OCI-LY1 (cell line): ENCODE data around the gene LRP1.

Experiments used
- H2AFZ ChIP-seq: fragments of 200-600 bp; sonication (generic), shearing (Covaris generic); 2 replicates; pipeline ENCODE4 v1.6.0; 2014; ENCODE audit warnings: antibody characterized with exemption, mild to moderate bottlenecking, low read length
- H3F3A ChIP-seq: fragments of 200-600 bp; sonication (generic), shearing (Covaris generic); 2 replicates; pipeline ENCODE4 v1.6.0; 2014; ENCODE audit warnings: mild to moderate bottlenecking, antibody characterized with exemption, low read length, moderate library complexity; ENCODE audit not compliant: insufficient read depth
- H3K27ac ChIP-seq: fragments of 200-600 bp; sonication (generic); 2 replicates; pipeline ENCODE4 v1.5.1; 2014; ENCODE audit warnings: low read length, mixed run types, mild to moderate bottlenecking, low read depth; ENCODE audit not compliant: poor library complexity, severe bottlenecking
- H3K27me3 ChIP-seq: fragments of 200-600 bp; sonication (generic); 2 replicates; pipeline ENCODE4 v1.6.0; 2014; ENCODE audit warnings: antibody characterized with exemption, mild to moderate bottlenecking, low read length, moderate library complexity; ENCODE audit not compliant: insufficient read depth
- H3K36me3 ChIP-seq: fragments of 200-600 bp; sonication (generic); 2 replicates; pipeline ENCODE4 v1.6.1; 2014; ENCODE audit warnings: mild to moderate bottlenecking, antibody characterized with exemption, low read length, moderate library complexity, mixed read lengths; ENCODE audit not compliant: insufficient read depth
- H3K4me1 ChIP-seq: fragments of 200-600 bp; sonication (generic); 2 replicates; pipeline ENCODE4 v1.5.1; 2014; ENCODE audit warnings: mild to moderate bottlenecking, low read length, moderate library complexity; ENCODE audit not compliant: insufficient read depth, severe bottlenecking
- H3K4me2 ChIP-seq: fragments of 200-600 bp; sonication (generic), shearing (Covaris generic); 2 replicates; pipeline ENCODE4 v1.6.1; 2014; ENCODE audit warnings: low read length
- H3K4me3 ChIP-seq: fragments of 200-600 bp; sonication (generic); 2 replicates; pipeline ENCODE4 v1.5.1; 2014; ENCODE audit warnings: low read length, low read depth, mild to moderate bottlenecking, mixed read lengths; ENCODE audit not compliant: poor library complexity, severe bottlenecking
- H3K79me2 ChIP-seq: fragments of 200-600 bp; shearing (Covaris generic); 2 replicates; pipeline ENCODE4 v1.6.1; 2016; ENCODE audit warnings: mixed run types, low read length, mixed read lengths; ENCODE audit not compliant: insufficient read depth
- H3K9ac ChIP-seq: fragments of 200-600 bp; sonication (generic), shearing (Covaris generic); 2 replicates; pipeline ENCODE4 v1.6.1; 2014; ENCODE audit warnings: mild to moderate bottlenecking, low read length, mixed read lengths
- H3K9me2 ChIP-seq: fragments of 200-600 bp; sonication (generic), shearing (Covaris generic); 2 replicates; pipeline ENCODE4 v1.6.1; 2014; ENCODE audit warnings: low read depth, mild to moderate bottlenecking, low read length, mixed read lengths
- H3K9me3 ChIP-seq: fragments of 200-600 bp; shearing (Covaris generic); 2 replicates; pipeline ENCODE4 v1.6.1; 2014; ENCODE audit warnings: low read length, mixed read lengths
- H4K20me1 ChIP-seq: fragments of 200-600 bp; sonication (generic), shearing (Covaris generic); 2 replicates; pipeline ENCODE4 v1.6.0; 2016; ENCODE audit warnings: mild to moderate bottlenecking, low read length; ENCODE audit not compliant: insufficient read depth
- EZH2 ChIP-seq: fragments of 200-600 bp; sonication (generic), shearing (Covaris generic); IDR thresholded peaks from 2 replicates; pipeline ENCODE4 v1.8.0; 2017; ENCODE audit warnings: borderline replicate concordance, mixed run types, mild to moderate bottlenecking, antibody characterized with exemption, low read length, moderate library complexity, mixed read lengths
- TF ChIP-seq, protein P1 (sequence below): fragments of 200-600 bp; sonication (generic), shearing (Covaris generic); IDR thresholded peaks from 2 replicates; pipeline ENCODE4 v1.5.1; 2017; ENCODE audit warnings: mild to moderate bottlenecking, antibody characterized with exemption, low read length, moderate library complexity, mixed read lengths

The LRP1 gene

DNA sequence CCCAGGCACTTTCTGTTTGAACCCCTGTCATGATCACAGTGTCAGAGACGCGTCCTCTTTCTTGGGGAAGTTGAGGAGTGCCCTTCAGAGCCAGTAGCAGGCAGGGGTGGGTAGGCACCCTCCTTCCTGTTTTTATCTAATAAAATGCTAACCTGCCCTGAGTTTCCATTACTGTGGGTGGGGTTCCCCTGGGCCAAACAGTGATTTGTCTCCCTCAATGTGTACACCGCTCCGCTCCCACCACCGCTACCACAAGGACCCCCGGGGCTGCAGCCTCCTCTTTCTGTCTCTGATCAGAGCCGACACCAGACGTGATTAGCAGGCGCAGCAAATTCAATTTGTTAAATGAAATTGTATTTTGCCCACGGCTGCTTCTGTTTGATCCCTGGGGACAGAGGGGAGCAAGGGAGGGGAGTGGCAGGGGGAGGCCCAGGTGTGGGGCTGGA is 106.3 kb downstream of the LRP1 start:
- no peaks in the 10 kb centered on the region for H4K20me1 ChIP-seq
- H3K4me3 ChIP-seq = peak overlapping the region; percentile 50
- no peak for TF ChIP-seq EZH2
- peaks cover 89% of the 10 kb centered on the region for H3K4me1 ChIP-seq
- H3K9me3 ChIP-seq = no peaks in the 10 kb centered on the region
- H2AFZ ChIP-seq = no peak overlapping the region
- peaks cover 57% of the 10 kb centered on the region for H3K36me3 ChIP-seq
- peak overlapping the region; percentile 58; the same call in 1 of the 2 replicates for H3K9ac ChIP-seq
- peak overlapping the region; percentile 97 for H3K27ac ChIP-seq
- peaks cover 17% of the 10 kb centered on the region for H3K79me2 ChIP-seq
- no peaks in the 10 kb centered on the region for H3K27me3 ChIP-seq
- H3F3A ChIP-seq = peaks cover 8% of the 10 kb centered on the region; the same call in 1 of the 2 replicates
- peak overlapping the region; percentile 62 for H3K4me2 ChIP-seq
- no peaks in the 10 kb centered on the region for H3K9me2 ChIP-seq

DNA sequence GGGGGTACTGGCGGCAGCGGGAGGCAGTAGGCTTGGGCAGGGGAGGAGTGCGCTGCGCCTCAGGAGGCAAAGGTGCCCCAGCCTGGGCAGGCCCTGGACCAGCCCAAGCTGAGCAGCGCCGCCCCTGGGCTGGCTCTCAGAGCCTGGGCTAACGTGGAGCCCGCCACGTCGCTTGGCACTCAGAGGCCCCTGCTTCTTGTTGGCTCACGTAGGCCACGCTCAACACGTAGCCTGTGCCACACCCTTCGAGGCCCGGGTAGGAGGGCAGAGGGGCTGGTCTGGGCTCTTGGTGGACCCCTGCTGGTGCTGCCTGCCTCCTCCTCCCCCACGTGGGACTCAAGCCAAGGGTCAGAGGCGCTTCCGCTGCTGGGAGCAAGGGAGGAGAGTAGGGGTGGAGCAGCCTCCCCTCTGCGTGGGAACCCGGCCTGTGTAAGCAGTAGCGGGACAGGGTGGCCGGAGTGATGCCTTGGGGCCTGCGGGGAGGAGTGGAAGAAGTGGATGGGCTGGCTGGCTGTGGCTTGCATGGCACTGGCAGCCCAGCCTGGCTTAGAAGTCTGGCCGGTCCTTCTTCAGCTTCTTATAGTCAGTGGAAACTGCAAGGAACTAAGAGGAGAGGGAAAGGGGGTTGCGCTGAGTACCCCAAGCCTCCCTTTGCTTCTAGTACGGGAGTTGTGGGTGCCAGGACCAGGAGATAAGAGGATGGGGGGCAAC is 106.9 kb downstream of the LRP1 start:
- peak overlapping the region; percentile 58; the same call in 1 of the 2 replicates for H3K9ac ChIP-seq
- H3K27me3 ChIP-seq = no peaks in the 10 kb centered on the region
- H3K9me3 ChIP-seq = no peaks in the 10 kb centered on the region
- H3K4me2 ChIP-seq = peak overlapping the region; percentile 62
- H3K36me3 ChIP-seq = peaks cover 52% of the 10 kb centered on the region
- TF ChIP-seq, protein P1, sequence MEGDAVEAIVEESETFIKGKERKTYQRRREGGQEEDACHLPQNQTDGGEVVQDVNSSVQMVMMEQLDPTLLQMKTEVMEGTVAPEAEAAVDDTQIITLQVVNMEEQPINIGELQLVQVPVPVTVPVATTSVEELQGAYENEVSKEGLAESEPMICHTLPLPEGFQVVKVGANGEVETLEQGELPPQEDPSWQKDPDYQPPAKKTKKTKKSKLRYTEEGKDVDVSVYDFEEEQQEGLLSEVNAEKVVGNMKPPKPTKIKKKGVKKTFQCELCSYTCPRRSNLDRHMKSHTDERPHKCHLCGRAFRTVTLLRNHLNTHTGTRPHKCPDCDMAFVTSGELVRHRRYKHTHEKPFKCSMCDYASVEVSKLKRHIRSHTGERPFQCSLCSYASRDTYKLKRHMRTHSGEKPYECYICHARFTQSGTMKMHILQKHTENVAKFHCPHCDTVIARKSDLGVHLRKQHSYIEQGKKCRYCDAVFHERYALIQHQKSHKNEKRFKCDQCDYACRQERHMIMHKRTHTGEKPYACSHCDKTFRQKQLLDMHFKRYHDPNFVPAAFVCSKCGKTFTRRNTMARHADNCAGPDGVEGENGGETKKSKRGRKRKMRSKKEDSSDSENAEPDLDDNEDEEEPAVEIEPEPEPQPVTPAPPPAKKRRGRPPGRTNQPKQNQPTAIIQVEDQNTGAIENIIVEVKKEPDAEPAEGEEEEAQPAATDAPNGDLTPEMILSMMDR = peak; percentile 54
- no peak for TF ChIP-seq EZH2
- H3F3A ChIP-seq = peaks cover 8% of the 10 kb centered on the region; the same call in 1 of the 2 replicates
- H3K9me2 ChIP-seq = no peaks in the 10 kb centered on the region
- H3K4me1 ChIP-seq = peaks cover 94% of the 10 kb centered on the region
- peaks cover 11% of the 10 kb centered on the region for H3K79me2 ChIP-seq
- H3K27ac ChIP-seq = peak overlapping the region; percentile 97
- H3K4me3 ChIP-seq = peak overlapping the region; percentile 50
- no peaks in the 10 kb centered on the region for H4K20me1 ChIP-seq
- no peak overlapping the region for H2AFZ ChIP-seq

DNA sequence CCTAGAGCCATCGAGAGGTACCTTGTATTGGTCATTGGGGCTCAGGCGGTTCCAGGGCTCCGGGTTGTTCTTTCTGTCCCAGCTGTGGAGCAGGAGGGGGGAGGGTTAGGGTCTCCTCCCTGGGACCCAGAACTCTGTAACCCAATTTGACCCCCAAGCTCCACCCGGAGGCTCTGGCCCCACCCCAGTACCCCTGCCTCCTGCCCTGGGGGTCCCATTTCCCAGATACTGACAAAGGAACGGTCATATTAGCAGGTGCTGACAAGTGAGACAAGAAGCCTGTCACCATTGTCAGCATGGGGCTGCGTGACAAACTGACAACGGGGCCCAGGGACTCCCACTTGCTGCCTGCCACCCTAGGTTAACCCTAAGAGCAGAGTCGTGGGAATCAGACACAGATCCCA is 107.4 kb downstream of the LRP1 start:
- Histone ChIP-seq H3K4me3 (peak overlapping the region; percentile 50), H3K36me3 (peaks cover 49% of the 10 kb centered on the region), H3K4me2 (peak overlapping the region; percentile 62; the same call in 1 of the 2 replicates), H3K9ac (peak overlapping the region; percentile 58; the same call in 1 of the 2 replicates), H3K4me1 (peaks cover 94% of the 10 kb centered on the region), H4K20me1 (no peaks in the 10 kb centered on the region), H3K9me2 (no peaks in the 10 kb centered on the region), H3K27me3 (no peaks in the 10 kb centered on the region), H3K27ac (peak overlapping the region; percentile 97), H3K9me3 (no peaks in the 10 kb centered on the region), H3K79me2 (peaks cover 6% of the 10 kb centered on the region), H2AFZ (no peak overlapping the region), H3F3A (peaks cover 8% of the 10 kb centered on the region; the same call in 1 of the 2 replicates)
- TF ChIP-seq, protein P1 = no peak
- TF ChIP-seq EZH2 = no peak
